Epithelial cell of proximal tubule (primary cell): Measurements from ENCODE around the gene DNAJC22. TPM values are rescaled to one million over a fixed set of nuclear protein-coding genes. Genes with fewer than 3 reads are reported as not detected.

Experiments
- DNase-seq: peaks from one replicate; pipeline ENCODE4 v3.0.0-alpha.2; 2011; ENCODE audit warnings: low read depth
- H3K4me3 ChIP-seq: 2 replicates; pipeline ENCODE4 v1.5.1; 2011; ENCODE audit warnings: low read depth, mild to moderate bottlenecking, low read length
- total RNA-seq: library from RNA; depleted of rRNA; stranded (reverse); fragments of >200 nt; gene quantifications from 2 replicates; pipeline ENCODE4 v1.2.3, GENCODE V29; 2015
- TF ChIP-seq, protein P1 (sequence below): conservative IDR thresholded peaks from 2 replicates; pipeline ENCODE4 v1.5.1; 2012; ENCODE audit warnings: low read depth, mild to moderate bottlenecking, low read length

Gene DNAJC22
- total RNA-seq, 1 donor from 2014 or later, result 0.40 TPM

DNA sequence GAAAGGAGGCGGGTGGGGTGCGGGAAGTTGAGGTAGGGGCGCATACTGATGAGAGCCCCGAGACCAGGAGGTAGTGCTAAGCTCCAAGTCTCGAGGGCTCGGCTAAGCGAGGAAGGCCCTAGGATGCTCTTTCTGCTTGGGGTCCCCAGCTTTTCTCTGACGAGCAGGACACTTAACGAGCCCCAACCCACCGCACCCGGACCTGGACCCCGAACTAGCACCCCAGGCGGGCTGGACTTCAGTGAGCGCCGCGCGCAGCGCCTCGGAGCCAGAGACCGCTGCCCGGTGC lies 5.0 kb upstream of the DNAJC22 start:
- H3K4me3 ChIP-seq, result no peak overlapping the region
- DNase-seq, result no peak
- TF ChIP-seq, protein P1, sequence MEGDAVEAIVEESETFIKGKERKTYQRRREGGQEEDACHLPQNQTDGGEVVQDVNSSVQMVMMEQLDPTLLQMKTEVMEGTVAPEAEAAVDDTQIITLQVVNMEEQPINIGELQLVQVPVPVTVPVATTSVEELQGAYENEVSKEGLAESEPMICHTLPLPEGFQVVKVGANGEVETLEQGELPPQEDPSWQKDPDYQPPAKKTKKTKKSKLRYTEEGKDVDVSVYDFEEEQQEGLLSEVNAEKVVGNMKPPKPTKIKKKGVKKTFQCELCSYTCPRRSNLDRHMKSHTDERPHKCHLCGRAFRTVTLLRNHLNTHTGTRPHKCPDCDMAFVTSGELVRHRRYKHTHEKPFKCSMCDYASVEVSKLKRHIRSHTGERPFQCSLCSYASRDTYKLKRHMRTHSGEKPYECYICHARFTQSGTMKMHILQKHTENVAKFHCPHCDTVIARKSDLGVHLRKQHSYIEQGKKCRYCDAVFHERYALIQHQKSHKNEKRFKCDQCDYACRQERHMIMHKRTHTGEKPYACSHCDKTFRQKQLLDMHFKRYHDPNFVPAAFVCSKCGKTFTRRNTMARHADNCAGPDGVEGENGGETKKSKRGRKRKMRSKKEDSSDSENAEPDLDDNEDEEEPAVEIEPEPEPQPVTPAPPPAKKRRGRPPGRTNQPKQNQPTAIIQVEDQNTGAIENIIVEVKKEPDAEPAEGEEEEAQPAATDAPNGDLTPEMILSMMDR, result no peak

DNA sequence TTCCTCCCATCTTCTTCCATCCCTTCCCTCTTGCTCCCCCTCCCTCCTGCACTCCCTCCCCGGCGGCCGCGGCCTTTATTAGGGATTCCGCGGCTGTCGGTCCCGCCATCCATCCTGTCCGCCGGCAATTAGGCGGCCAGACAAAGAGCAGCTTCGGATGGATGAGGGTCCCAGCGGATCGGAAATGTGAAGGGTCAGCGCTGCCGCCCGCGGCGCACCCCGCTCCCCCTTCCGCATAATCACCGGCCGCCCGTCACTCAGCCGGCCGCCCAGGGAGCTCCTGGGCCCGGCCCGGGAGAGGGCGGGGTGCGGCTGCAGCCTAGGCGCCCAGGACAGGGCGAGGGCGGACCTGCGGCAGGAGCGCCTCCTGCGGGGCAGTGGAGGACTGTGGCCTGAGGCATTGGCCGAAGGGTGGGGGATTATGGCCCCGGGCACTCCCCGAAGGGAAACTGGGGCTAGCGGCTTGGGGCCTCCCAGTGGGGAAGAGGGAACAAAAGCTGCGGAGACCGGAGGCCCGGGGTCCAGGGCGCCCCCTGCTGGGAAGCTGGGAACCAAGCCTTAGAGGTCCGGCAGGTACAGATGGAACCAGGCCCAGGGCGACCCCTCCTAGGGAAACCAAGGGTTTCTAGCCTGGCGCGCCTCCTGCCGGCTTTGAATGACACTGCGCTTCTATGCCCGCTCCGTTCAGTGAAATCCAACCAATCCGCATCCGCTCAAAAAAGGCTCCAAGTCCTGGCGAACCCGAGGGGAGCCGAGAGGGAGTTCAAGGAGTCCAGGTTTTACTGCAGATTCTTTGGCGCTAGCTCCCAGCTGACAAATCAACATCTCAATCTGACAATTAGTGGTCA lies 4.4 kb upstream of the DNAJC22 start:
- TF ChIP-seq, protein P1, result peak; percentile 81
- peak overlapping the region; percentile 44 for H3K4me3 ChIP-seq
- DNase-seq, result no peak

- TF ChIP-seq, protein P1, result no peak
- no peak for DNase-seq
These were observed 3.6 kb upstream of the DNAJC22 start for GRCh38 chr12:49342914-49343731.

DNA sequence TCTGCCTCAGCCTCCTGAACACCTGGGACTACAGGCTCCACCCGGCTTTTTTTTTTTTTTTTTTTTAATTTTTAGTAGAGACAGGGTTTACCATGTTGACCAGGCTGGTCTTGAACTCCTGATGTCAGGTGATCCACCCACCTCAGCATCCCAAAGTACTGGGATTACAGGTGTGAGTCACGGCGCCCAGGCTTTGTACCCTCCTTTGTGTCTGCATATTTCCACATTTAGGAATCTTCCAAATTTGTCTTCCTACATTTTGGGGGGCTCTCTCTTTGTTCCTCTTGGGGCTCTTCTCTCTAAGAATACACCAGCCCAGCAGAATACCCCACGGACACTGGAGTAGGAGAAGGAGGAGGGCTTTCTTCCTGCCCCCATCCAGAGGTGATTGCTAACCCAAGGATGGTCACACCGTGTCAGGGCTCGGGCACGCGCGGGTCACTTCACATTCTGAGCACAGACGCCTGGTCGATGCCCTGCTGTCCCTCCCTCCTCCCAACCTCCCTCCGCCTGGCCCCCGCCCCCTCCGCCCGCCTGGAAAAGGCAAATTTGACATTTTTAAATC lies 2.1 kb upstream of the DNAJC22 start:
- TF ChIP-seq, protein P1, result no peak
- peak overlapping the region; percentile 55 for H3K4me3 ChIP-seq
- DNase-seq, result no peak

More at GRCh38 chr12:49342914-49343731, 3.6 kb upstream of the DNAJC22 start:
- peak overlapping the region; percentile 44 for H3K4me3 ChIP-seq

- TF ChIP-seq, protein P1, result no peak
- DNase-seq, result no peak
- H3K4me3 ChIP-seq, result peak overlapping the region; percentile 55
These were observed 1.4 kb upstream of the DNAJC22 start for GRCh38 chr12:49345051-49345824.

GRCh38 chr12:49345825-49346658 lies 646 bp upstream of the DNAJC22 start:
- H3K4me3 ChIP-seq, result peak overlapping the region; percentile 55
- TF ChIP-seq, protein P1, result no peak
- DNase-seq, result no peak
